Endometrial microvascular endothelial cells (primary cell): Measurements from ENCODE around the gene ELL2. TPM values are rescaled to one million over a fixed set of nuclear protein-coding genes. Genes with fewer than 3 reads are reported as not detected.

Experiments used
- in situ Hi-C: cut with HindIII; loops from 2 replicates; pipeline ENCODE4 v1.10.0; 2017; ENCODE audit warnings: low sequenced_read_pairs, low pct_unique_long_range_greater_than_20kb; ENCODE audit errors: inconsistent ontology term
- total RNA-seq: library from RNA; depleted of rRNA; stranded (reverse); fragments of >200 nt; gene quantifications from one replicate; pipeline ENCODE4 v1.2.3, GENCODE V29; 2015; ENCODE audit errors: inconsistent ontology term

The ELL2 gene
- total RNA-seq, 1 donor from 2014 or later = 47.2 TPM

DNA sequence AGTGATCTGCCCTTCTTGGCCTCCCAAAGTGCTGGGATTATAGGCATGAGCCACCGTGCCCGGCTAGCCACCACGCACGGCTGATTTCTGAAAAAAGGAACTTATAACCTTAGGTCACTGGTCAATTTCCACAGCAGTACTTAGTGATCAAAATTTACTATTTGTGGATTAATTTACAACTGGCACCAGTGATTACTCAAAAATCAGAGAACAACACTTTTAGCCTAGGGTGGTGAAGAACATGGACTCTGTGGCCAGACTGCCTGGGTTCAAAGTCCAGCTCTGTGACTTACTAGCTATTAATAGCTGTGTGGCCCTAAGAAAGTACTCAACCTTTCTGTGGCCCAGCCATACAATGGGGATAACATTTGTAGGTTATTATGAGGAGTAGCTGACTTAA is 88.3 kb downstream of the ELL2 start:
- in situ Hi-C loops = loop anchor here (25.0 kb wide), 1 partner anchor 464 kb away; no protein-coding TSS in a partner anchor

DNA sequence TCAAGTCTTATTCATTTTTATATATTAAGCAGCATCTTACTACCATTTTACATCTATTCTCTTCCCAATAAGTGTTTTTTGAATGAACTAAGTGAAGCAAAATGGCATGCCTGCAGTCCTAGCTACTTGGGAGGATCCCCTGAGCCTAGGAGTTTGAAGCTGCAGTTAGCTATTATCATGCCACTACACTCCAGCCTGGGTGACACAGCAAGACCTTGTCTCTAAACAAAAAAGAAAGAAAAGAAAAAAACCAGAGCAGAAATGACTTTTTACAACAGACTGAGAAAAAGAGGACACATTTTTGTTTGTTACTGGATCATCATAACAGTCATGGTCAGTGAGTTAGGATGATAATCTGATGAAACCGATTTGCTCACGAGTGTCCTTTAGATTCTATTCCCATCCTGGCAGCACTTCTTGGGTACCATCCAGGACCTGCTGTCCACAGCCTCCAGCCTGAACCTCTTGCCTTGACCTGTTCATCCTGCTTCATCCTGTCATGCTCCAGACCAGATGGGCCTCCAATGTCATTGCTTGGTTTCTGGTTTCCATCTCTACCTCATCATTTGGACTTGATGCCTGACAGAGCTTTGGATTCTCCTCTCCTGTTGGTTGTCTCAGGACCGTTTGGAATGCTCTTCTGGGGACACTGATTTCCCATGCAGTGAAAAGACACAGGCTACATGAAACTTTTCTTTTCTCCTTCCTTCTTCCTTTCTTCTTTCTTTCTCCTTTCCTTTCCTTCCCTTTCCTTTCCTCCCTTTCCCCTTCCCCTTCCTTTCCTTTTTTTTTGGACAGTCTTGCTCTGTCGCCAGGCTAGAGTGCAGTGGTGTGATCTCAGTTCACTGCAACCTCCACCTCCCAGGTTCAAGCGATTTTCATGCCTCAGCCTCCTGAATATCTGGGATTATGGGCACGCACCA is 89.0 kb downstream of the ELL2 start:
- in situ Hi-C loops = loop anchor here (25.0 kb wide), 1 partner anchor 465 kb away; no protein-coding TSS in a partner anchor

DNA sequence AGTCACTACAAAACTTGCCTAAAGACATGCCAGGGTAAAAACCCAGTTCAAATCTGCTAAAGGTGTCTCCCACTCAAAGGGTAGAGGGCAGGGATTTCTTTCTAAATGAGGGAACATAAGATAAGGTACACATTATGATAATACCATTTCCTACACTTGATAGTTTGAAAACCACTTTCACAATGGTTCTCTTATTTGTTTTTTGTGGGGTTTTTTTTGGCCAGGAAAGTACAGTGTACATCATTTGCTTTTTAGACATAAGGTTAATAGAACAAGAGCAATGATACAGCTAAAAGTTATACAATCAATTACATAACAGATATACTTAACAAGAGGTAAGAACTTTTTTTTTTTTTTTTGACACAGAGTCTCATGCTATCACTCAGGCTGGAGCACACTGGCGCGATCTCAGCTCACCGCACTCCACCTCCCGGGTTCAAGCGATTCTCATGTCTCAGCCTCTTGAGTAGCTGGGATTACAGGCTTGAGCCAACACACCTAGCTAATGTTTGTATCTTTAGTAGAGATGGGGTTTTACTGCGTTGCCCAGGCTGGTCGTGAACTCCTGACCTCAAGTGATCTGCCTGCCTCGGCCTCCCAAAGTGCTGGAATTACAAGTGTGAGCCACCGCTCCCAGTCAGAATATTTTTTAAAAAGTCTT is 90.4 kb downstream of the ELL2 start:
- in situ Hi-C loops = loop anchor here (25.0 kb wide), 1 partner anchor 466 kb away; no protein-coding TSS in a partner anchor

DNA sequence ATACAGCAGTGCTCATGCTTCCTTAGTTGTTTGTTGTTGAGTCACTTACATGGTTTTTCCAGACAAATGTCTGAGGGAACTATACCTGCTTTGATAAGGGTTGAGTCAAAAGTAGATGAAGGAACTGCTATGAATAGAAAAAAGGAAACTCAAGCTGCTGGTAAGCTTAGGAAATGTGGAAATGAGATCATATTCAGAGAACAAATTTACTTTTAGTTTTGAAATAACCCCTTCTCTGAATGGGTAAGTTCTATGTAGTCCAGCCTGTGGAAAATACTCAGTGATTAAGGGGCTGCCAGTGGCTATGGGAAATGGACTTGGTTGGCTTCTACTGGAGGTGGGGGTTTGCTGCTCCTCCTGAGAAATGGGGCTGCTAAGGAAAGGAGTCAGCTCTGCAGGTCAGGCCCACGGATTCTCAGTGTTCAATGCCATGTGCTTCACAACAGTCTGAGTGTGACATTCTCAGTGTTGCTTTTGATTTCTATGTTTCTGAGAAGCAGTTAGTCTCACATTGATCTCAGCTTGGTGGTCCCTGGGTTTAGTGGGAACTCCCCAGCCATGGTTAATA is 91.5 kb downstream of the ELL2 start:
- in situ Hi-C loops = loop anchor here (25.0 kb wide), 1 partner anchor 467 kb away; no protein-coding TSS in a partner anchor

DNA sequence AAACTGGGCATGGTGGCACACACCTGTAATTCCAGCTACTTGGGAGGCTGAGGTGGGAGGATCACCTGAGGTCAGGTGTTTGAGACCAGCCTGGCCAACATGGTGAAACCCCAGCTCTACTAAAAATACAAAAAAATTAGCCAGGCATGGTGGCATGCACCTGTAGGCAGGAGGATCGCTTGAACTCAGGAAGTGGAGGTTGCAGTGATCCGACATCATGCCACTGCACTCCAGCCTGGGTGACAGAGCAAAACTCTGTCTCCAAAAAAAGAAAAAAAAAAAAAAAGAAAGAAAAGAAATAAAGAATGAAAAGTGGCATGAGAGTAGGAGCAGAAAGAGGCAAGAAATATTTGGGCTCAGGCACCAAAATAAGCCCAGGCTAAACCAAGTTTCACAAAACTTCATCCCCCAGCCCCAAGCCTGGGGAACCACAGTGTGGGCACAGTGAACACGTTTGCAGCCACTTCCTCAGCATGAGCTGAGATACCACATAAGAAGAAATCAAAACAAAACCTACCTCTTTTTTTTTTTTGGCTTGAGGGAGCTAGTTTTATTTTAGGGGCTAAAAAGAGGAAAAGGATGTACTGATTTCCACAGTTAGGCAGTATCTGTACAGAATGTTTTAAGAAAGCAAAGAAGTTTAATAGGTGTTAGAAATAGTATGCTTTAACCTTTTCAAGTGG is 92.3 kb downstream of the ELL2 start:
- in situ Hi-C loops = loop anchor here (25.0 kb wide), 1 partner anchor 468 kb away; no protein-coding TSS in a partner anchor

DNA sequence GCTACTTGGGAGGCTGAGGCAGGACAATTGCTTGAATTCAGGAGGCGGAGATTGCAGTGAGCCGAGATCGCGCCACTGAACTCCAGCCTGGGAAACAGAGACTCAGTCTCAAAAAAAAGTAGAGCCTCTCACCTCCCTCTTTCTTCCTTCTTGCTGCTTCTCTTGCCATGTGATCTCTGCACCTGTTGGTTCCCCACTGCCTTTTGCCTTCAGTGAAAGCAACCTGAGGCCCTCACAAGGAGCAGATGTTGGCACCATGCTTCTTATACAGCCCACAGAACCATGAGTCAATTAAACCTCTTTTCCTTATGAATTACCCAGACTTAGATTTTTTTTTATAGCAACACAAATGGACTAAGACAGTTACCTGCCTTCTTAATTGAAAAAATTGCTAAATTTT is 93.5 kb downstream of the ELL2 start:
- in situ Hi-C loops = loop anchor here (25.0 kb wide), 1 partner anchor 469 kb away; no protein-coding TSS in a partner anchor

DNA sequence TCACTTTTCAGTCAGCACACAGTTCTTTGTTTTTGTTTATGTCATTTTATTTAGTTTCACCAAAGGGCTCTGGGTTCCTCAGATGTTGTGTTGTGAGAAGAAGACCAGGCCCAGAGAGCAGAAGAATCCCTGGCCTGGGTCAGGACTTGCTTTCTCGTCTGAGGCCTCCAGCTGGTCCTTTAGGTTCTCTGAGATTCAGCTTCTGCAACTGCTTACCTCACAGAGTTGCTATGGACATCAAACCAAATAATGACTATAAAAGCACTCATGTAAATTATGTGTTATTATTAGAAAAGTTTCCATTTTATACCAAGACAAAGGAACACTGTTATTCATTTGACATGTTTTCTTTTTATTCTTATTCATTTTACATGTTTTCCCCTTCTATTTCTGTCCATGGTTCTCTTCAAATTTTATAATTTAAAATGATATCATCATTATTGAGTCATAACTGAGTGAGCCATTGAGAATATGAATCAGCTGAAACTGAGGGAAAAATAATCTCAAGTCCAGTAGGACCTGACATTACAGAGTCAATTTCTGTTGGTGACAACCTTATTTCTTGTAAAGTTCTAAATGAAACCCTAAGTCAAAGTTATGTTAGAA is 95.1 kb downstream of the ELL2 start:
- in situ Hi-C loops = loop anchor here (25.0 kb wide), 1 partner anchor 471 kb away; no protein-coding TSS in a partner anchor

DNA sequence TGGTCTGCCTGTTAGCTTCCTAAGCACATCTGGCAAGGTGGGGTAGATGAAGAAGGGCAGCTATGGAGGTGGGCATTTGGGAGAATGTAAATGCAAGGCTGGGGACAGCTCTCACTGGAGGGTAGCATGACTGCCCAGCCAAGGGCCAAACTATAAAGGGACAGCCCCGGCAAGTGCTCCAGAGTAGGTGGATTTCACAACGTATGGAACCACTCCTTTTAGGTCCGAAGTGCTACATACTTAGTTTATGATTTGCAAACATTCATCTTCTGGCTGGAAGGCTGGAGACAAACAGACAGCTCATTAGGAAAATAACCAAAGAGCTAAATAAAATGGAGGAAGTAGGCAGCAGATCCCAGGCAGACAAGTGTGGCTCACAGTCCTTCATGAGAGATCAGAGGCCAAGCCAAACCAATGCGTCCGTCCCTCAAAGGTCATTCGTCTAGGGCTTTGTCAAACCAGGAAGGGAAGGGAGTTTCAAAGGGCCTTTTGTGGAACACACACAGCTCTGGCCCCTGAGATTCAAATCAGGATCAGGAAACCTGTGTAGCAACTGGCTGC is 96.6 kb downstream of the ELL2 start:
- in situ Hi-C loops = loop anchor here (25.0 kb wide), 1 partner anchor 472 kb away; no protein-coding TSS in a partner anchor

DNA sequence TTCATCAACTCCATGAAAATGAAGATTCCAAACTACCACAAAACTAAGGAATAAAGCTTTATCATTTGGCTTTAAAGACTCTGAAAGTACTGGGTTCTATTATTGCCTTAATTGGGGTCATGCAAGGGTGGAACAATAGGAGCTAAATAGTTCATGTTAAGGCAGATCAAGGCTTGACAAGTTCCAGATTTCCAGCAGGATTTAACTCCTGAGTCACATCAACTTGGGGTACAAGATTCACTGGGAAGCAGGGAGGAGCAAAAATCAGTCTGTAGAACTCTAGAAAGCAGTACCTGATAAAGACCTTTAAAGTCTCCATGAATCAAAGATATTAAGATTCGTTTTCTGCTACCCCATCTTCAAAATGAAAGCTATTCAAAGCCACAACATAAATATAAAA is 97.2 kb downstream of the ELL2 start:
- in situ Hi-C loops = loop anchor here (25.0 kb wide), 1 partner anchor 473 kb away; no protein-coding TSS in a partner anchor

DNA sequence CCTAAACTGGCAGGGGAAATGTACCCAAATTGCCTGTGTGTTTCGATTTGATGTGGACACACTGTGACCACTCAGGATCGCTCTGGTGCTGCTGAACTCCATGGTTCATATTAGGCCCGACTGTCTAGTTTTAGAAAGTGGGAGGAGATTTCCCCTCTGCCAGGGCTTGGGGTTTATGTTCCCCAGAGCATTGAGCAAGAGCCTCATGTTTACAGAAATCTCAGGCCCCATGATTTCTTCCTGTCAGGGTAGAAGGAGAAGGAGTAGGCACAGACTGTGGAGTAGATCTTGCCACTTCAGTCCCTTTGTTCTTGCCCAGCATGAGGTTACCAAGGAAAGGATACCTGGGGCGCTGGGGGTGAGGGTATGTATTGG is 98.3 kb downstream of the ELL2 start:
- in situ Hi-C loops = loop anchor here (25.0 kb wide), 1 partner anchor 474 kb away; no protein-coding TSS in a partner anchor

DNA sequence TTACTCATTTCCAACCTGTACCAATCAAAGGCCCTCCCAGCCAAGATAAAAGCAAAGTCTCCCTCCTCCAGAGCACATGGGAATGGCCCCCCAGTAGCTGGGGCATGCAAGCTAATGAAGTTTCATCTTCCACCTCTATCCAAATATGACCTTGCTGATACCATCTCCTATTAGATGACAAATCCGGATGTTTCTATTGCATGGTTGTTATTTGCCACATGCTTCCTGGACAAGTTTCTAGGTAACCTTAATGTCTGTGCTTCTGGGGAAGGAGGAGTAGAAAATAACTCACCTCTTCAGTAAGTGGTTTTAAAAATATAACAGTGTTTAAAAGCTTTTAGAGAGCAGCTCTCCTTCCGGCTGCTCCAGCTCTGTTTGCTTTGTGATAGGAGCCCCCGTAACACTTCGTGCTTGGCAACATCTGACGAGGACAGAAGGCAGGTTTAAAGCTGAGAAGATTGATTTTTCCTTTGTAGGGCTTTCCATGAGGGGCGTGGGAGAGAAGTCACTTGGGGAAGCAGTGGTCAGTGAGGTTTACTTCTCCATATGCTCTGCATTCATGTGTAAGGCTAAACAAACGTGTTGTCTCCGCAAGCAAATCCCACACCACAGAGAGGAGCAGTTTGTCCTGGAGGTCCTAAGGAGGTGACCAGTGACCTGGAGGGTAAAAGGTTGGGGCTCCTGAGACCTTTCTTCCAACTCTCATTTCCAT is 98.8 kb downstream of the ELL2 start:
- in situ Hi-C loops = loop anchor here (25.0 kb wide), 1 partner anchor 474 kb away; no protein-coding TSS in a partner anchor

DNA sequence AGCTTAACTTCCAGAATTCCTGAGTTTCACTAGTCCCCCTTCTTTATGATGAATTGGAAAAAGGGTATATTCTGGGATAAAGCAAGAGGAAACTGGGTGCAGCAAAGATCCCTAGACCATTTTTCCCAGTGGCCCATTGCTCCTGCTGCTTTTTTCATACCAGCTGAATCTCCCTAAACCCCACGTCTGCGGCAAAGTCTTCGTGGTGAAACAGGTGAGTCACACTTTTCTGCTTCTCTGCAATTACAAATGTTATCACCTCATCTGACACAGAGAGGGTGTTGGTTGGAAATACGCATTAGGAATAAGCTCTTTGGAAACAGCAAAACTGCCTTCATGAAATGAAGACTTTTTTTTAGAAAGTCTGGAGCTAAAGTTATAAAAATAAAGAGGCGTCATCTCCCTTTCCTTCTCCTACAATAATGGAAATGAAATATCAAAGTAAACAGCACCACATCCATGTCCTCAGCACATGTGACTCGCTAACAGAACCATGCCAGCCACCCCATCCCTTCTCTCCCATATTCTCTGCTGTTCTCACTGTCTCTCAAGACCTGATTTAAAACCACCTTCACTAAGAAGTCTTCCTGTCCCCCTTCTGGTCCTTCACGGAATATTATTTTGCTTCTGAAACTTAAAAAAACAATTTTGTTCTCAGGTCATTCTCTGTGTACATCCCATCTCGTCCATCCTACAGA is 99.6 kb downstream of the ELL2 start:
- in situ Hi-C loops = loop anchor here (25.0 kb wide), 1 partner anchor 475 kb away; no protein-coding TSS in a partner anchor

DNA sequence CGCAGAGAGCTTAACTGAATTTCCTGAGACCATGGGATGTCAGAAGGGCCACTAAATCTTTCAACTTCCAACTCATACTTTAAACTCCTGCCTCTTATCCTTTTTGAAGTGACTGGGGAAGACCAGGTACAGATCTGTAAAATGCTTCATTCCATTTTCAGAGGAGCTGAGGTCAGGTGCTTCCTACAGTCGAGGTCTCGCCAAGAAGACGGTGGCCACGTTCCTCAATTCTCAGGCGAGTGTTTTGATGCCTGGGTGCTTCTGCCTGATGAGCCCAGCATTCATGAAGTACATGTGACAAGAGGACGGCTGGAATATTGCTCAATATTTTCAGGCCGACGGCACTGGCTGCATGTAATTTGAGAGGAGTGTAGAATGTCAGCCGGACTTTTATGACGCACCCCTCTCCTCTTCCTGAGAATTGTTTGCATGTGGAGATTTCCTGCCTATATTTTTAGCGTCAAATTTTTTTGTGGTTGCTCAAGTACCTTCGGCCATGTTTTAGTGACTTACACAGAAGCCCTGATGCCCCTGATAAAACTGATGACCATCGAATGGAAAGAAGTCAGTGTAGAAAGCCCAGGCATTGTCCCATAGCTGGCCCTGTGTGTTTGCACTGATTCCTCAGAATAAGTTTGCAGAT is 100.3 kb downstream of the ELL2 start:
- in situ Hi-C loops = loop anchor here (25.0 kb wide), 1 partner anchor 476 kb away; no protein-coding TSS in a partner anchor

DNA sequence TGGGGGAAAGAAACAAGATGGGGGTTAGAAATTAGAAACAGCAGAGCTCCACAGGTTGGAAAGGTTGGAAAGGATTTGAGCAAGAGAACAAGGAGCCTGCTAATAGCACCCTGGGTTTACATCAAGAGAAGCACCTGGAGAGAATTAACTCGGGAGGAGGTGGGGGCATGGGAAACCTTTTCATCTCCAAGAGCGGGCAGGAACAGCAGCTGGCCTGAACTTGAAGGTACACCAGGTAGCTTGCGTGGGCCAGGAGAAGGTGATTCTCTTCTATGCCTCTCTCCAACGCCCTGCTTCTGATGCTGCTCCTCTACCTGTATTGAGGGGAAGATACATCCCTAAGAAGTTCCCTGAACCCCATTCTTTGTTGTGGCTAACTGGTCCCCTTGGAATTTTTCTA is 102.0 kb downstream of the ELL2 start:
- in situ Hi-C loops = loop anchor here (25.0 kb wide), 1 partner anchor 478 kb away; no protein-coding TSS in a partner anchor

DNA sequence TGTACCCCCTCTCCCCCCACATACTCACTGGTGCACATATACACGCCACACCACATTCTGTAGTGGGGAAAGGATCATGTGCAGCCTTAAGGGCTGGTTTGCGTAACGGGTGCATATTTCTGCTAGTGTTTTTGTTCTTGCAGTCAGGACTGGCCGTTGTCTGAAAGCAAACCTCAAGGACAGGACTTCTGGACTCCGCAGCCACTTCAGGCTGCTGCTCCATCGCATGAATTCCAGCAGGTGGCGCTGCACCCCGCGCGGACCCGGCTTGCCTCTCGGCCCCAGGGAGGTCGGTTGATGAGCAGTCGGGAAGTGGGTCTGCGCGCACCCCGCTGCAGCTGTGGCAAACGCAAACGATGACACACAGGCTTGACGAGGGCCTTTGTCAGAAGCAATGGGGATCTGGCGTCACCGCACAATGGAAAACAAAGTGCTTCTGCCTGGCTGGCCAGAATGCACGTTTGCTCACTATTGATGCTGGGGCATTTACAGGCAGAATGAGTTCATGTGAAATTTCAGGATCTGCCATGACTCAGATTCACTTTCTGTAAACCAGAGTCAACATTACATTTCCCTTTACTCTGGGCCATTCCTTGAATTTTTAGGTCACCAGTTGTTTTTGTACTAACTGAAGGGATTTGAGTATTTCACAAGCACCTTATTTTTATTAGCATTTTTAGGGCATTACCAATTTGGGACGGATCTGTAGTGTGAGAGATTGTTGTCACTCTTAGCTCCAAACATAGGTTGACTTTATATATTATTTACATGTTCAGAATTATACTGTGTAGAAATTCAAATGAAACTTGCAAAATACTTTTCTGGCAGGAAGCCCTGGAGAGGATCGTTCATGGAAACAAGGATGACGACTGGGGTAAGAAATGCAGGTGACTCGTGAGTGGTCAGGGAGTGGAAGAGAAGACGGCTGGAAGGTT is 102.7 kb downstream of the ELL2 start:
- in situ Hi-C loops = loop anchor here (25.0 kb wide), 1 partner anchor 478 kb away; no protein-coding TSS in a partner anchor
